Measurements from ENCODE around the gene NXF1. TPM values are rescaled to one million over a fixed set of nuclear protein-coding genes. Genes with fewer than 3 reads are reported as not detected.
A peak's percentile ranks its signal among the peaks of the same experiment; 100 is the strongest.

The NXF1 gene
- total and polyA plus RNA-seq, 2 of the 13 experiments (the other 11 are each of a cell fraction or from before 2014, with no cell fraction given): 30.4 to 30.9 TPM

- TF ChIP-seq ZFYVE20 (CRISPR knock-in tag; IDR thresholded peaks at IDR 0.05; ENCODE audit: borderline replicate concordance, low read depth) (no peak), FOXC1 (CRISPR knock-in tag; IDR thresholded peaks at IDR 0.05; ENCODE audit: borderline replicate concordance) (no peak), RAD21 (CRISPR knock-in tag; IDR thresholded peaks at IDR 0.05) (no peak), MYPOP (CRISPR knock-in tag; IDR thresholded peaks at IDR 0.05) (no peak), ZNF460 (CRISPR knock-in tag; IDR thresholded peaks at IDR 0.05; ENCODE audit: borderline replicate concordance) (no peak), HOXA9 (CRISPR knock-in tag; IDR thresholded peaks at IDR 0.05; ENCODE audit: borderline replicate concordance) (no peak), GATAD2A (CRISPR knock-in tag; IDR thresholded peaks at IDR 0.05) (peak; percentile 5; the same call in 1 of the 2 replicates), MAFK (conservative IDR thresholded peaks at IDR 0.05 in 1 of 2, IDR thresholded peaks at IDR 0.05 in 1 of 2; ENCODE audit: low read length in 2 of 2) (no peak), NFKBIZ (CRISPR knock-in tag; IDR thresholded peaks at IDR 0.05) (no peak), PRMT3 (CRISPR knock-in tag; IDR thresholded peaks at IDR 0.05; ENCODE audit: borderline replicate concordance, low read depth) (no peak), CCAR2 (optimal IDR thresholded peaks at IDR 0.05; ENCODE audit: low read depth, low read length) (no peak), CBX1 (IDR thresholded peaks at IDR 0.05; ENCODE audit: low read depth) (no peak), ZNF496 (CRISPR knock-in tag; IDR thresholded peaks at IDR 0.05; ENCODE audit: insufficient replicate concordance) (no peak), HDAC1 (CRISPR knock-in tag; IDR thresholded peaks at IDR 0.05) (0 out of 2 replicates have a peak, but pooled peaks have one; percentile 41), ZNF317 (CRISPR knock-in tag; IDR thresholded peaks at IDR 0.05) (no peak), ZNF281 (CRISPR knock-in tag; IDR thresholded peaks at IDR 0.05; ENCODE audit: borderline replicate concordance) (no peak), ZNF546 (CRISPR knock-in tag; conservative IDR thresholded peaks at IDR 0.05) (no peak)
- TF ChIP-seq, protein P1, sequence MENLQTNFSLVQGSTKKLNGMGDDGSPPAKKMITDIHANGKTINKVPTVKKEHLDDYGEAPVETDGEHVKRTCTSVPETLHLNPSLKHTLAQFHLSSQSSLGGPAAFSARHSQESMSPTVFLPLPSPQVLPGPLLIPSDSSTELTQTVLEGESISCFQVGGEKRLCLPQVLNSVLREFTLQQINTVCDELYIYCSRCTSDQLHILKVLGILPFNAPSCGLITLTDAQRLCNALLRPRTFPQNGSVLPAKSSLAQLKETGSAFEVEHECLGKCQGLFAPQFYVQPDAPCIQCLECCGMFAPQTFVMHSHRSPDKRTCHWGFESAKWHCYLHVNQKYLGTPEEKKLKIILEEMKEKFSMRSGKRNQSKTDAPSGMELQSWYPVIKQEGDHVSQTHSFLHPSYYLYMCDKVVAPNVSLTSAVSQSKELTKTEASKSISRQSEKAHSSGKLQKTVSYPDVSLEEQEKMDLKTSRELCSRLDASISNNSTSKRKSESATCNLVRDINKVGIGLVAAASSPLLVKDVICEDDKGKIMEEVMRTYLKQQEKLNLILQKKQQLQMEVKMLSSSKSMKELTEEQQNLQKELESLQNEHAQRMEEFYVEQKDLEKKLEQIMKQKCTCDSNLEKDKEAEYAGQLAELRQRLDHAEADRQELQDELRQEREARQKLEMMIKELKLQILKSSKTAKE (CRISPR knock-in tag; IDR thresholded peaks at IDR 0.05; ENCODE audit: borderline replicate concordance): no peak
- TF ChIP-seq, protein P2, sequence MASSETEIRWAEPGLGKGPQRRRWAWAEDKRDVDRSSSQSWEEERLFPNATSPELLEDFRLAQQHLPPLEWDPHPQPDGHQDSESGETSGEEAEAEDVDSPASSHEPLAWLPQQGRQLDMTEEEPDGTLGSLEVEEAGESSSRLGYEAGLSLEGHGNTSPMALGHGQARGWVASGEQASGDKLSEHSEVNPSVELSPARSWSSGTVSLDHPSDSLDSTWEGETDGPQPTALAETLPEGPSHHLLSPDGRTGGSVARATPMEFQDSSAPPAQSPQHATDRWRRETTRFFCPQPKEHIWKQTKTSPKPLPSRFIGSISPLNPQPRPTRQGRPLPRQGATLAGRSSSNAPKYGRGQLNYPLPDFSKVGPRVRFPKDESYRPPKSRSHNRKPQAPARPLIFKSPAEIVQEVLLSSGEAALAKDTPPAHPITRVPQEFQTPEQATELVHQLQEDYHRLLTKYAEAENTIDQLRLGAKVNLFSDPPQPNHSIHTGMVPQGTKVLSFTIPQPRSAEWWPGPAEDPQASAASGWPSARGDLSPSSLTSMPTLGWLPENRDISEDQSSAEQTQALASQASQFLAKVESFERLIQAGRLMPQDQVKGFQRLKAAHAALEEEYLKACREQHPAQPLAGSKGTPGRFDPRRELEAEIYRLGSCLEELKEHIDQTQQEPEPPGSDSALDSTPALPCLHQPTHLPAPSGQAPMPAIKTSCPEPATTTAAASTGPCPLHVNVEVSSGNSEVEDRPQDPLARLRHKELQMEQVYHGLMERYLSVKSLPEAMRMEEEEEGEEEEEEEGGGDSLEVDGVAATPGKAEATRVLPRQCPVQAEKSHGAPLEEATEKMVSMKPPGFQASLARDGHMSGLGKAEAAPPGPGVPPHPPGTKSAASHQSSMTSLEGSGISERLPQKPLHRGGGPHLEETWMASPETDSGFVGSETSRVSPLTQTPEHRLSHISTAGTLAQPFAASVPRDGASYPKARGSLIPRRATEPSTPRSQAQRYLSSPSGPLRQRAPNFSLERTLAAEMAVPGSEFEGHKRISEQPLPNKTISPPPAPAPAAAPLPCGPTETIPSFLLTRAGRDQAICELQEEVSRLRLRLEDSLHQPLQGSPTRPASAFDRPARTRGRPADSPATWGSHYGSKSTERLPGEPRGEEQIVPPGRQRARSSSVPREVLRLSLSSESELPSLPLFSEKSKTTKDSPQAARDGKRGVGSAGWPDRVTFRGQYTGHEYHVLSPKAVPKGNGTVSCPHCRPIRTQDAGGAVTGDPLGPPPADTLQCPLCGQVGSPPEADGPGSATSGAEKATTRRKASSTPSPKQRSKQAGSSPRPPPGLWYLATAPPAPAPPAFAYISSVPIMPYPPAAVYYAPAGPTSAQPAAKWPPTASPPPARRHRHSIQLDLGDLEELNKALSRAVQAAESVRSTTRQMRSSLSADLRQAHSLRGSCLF (CRISPR knock-in tag; IDR thresholded peaks at IDR 0.05; ENCODE audit: borderline replicate concordance): no peak
These were observed 37.0 kb upstream of the NXF1 start (continued) for GRCh38 chr11:62842171-62842741.
